Testis (tissue), 3 donors: ENCODE measurements around the gene ZNF532. TPM values are rescaled to one million over a fixed set of nuclear protein-coding genes. Genes with fewer than 3 reads are reported as not detected.

ENCODE experiments used
- DNase-seq: peaks from one replicate; pipeline ENCODE4 v3.0.0-alpha.2; 2019
- H3K27ac ChIP-seq, 2 donors: fragments of 200-600 bp; sonication (generic); one replicate each; pipeline ENCODE4 v1.5.1; 2019
- H3K27me3 ChIP-seq: fragments of 200-600 bp; sonication (generic); one replicate; pipeline ENCODE4 v1.5.1; 2019
- H3K36me3 ChIP-seq: fragments of 200-600 bp; sonication (generic); one replicate; pipeline ENCODE4 v1.5.1; 2017; ENCODE audit warnings: low read depth; ENCODE audit errors: missing control alignments
- H3K4me1 ChIP-seq: fragments of 200-600 bp; sonication (generic); one replicate; pipeline ENCODE4 v1.5.1; 2019
- H3K4me3 ChIP-seq, 2 donors: fragments of 200-600 bp; sonication (generic); one replicate each; pipeline ENCODE4 v1.5.1; 2017 to 2019
- H3K9me3 ChIP-seq: fragments of 200-600 bp; sonication (generic); one replicate; pipeline ENCODE4 v1.5.1; 2017
- POLR2A ChIP-seq: fragments of 450-650 bp; IDR thresholded peaks from one replicate; pipeline ENCODE4 v1.6.1; 2017; ENCODE audit warnings: antibody characterized with exemption, mild to moderate bottlenecking, moderate library complexity
- WGBS, 2 donors: methylation state at CpG; one replicate each; pipeline ENCODE4 v1.1.5; 2018; 5-methylcytosine and 5-hydroxymethylcytosine counted together
- intact Hi-C: fragments of 100-400 bp; cut with DNase I; formaldehyde crosslinking; loops from one replicate; pipeline ENCODE4 v1.15.1; 2023; ENCODE audit warnings: low total_unique reads
- polyA plus RNA-seq: library from polyadenylated mRNA; stranded (reverse); fragments of 350-450 nt; fragmentation: Illumina TruSeq; extraction: RNeasy Lipid Tissue Mini Kit (QIAGEN cat#74804); gene quantifications from one replicate; pipeline ENCODE4 v1.2.3, GENCODE V29; 2014; ENCODE audit warnings: low read depth, low replicate concordance; ENCODE audit not compliant: insufficient read depth
- total RNA-seq, 2 donors: library from RNA; depleted of rRNA; stranded (reverse); fragments of >200 nt; gene quantifications; one replicate each; pipeline ENCODE4 v1.2.3, GENCODE V29; 2016
- TF ChIP-seq, protein P1 (sequence below), 3 experiments: fragments of 450-650 bp in 2 of 3; fragments of 200-600 bp in 1 of 3; sonication (generic) in 1 of 3; IDR thresholded peaks; one replicate each; pipeline ENCODE4 v1.5.1; 2016 to 2019; ENCODE audit warnings: antibody characterized with exemption in 3 of 3, mild to moderate bottlenecking in 2 of 3, moderate library complexity in 1 of 3

ZNF532 gene
- total and polyA plus RNA-seq, 3 donors from 2014 or later: 64.0 to 131 (median 122) TPM

DNA sequence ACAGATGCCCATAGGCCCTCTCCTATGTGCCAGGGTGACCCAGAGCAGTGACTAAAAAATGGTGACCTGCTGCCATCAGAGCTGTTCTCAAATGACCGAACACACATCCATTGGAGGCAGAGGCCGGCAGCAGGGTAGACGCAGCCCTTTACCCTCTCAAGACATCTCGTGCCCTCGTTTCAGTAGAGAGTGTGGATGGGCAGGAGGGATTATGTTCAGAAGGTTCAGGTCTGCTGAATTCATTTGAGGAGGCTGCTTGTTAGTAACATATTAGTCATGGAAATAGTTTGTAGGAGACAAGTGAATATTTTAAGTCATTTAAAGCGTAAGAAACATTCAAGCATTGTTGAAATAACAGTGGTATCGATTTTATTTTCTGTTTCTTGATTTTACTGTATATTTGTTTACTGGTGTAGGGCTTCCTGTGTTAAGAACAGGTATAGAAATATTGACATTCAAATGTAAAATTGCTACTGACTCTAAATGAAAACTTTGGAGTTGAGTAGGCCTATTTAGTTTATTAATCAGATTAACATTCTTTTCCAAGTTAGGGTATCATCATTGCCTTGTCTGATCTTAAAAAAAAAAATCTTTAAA is 82.6 kb downstream of the ZNF532 start:
- TF ChIP-seq POLR2A: no peak
- TF ChIP-seq, protein P1, sequence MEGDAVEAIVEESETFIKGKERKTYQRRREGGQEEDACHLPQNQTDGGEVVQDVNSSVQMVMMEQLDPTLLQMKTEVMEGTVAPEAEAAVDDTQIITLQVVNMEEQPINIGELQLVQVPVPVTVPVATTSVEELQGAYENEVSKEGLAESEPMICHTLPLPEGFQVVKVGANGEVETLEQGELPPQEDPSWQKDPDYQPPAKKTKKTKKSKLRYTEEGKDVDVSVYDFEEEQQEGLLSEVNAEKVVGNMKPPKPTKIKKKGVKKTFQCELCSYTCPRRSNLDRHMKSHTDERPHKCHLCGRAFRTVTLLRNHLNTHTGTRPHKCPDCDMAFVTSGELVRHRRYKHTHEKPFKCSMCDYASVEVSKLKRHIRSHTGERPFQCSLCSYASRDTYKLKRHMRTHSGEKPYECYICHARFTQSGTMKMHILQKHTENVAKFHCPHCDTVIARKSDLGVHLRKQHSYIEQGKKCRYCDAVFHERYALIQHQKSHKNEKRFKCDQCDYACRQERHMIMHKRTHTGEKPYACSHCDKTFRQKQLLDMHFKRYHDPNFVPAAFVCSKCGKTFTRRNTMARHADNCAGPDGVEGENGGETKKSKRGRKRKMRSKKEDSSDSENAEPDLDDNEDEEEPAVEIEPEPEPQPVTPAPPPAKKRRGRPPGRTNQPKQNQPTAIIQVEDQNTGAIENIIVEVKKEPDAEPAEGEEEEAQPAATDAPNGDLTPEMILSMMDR (IDR thresholded peaks at IDR 0.05): no peak
- Histone ChIP-seq H3K27me3 (no peaks in the 10 kb centered on the region), H3K4me3 (no peak overlapping the region), H3K36me3 (no peaks in the 10 kb centered on the region), H3K9me3 (no peaks in the 10 kb centered on the region), H3K4me1 (no peaks in the 10 kb centered on the region), H3K27ac (no peak overlapping the region)
- intact Hi-C loops: no loop called here
- 91 to 96% methylated on average over 7 of the region's 7 CpGs for WGBS, 2 donors
- DNase-seq: no peak

DNA sequence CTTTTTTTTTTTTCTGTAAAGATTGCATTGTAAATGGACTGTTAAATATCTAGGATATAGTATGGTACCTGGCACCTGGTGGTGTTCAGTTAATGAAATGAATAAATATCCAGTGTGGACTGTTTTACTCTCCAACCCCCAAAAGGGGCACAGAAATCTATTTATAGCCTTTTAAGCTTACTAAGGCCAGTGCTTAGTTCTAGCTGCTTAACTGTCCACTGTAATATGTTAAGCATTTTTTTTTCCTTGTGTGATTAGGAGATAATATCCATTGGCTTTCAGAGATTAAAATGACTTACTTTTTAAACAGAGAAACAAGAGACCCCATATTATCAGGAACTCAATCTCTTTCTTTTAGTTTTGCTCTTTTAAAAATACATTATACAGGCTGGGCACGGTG is 84.4 kb downstream of the ZNF532 start:
- no peaks in the 10 kb centered on the region for H3K9me3 ChIP-seq
- H3K27me3 ChIP-seq: no peaks in the 10 kb centered on the region
- DNase-seq: no peak
- intact Hi-C loops: no loop called here
- H3K27ac ChIP-seq: no peak overlapping the region
- H3K4me1 ChIP-seq: peaks cover 6% of the 10 kb centered on the region
- H3K36me3 ChIP-seq: no peaks in the 10 kb centered on the region
- TF ChIP-seq, protein P1 (IDR thresholded peaks at IDR 0.05): no peak
- no peak for TF ChIP-seq POLR2A
- H3K4me3 ChIP-seq: no peak overlapping the region
- 94 to 96% methylated on average over 1 of the region's 1 CpG for WGBS, 2 donors

DNA sequence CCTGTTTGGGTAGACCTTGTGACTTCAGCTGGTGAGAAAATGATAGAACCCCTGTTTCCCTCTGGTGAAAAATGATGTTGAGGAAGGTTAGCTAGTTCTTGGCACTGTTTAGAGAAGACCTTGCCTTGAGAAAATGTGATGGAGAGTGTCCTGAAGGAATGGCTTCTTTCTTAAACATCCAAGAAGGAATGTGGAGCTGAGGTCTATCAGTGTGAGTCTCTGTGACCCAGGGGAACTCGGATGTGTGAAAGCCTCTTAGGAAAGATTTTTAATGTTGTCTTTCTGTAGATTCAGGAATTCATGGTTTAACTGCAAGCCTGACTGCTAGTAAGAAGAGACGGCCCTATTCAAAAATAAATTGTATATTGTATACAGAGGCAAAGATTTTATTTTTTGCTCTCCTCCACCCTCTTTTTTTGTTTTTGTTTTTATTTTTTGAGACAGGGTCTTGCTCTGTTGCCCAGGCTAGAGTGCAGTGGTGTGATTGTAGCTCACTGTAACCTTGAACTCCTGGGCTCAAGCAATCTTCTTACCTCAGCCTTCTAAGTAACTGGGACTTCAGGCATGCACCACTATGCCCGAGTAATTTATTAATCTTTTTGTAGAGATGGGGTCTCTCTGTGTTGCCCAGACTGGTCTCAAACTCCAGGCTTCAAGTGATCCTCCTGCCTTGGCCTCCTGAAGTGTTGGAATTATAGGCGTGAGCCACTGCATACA is 87.5 kb downstream of the ZNF532 start:
- DNase-seq: no peak
- Histone ChIP-seq H3K36me3 (no peaks in the 10 kb centered on the region), H3K9me3 (no peaks in the 10 kb centered on the region), H3K4me1 (peaks cover 8% of the 10 kb centered on the region), H3K4me3 (no peak overlapping the region), H3K27me3 (no peaks in the 10 kb centered on the region), H3K27ac (no peak overlapping the region)
- 88 to 91% methylated on average over 4 of the region's 4 CpGs for WGBS, 2 donors
- TF ChIP-seq, protein P1 (IDR thresholded peaks at IDR 0.05): no peak
- no peak for TF ChIP-seq POLR2A
- intact Hi-C loops: no loop called here

DNA sequence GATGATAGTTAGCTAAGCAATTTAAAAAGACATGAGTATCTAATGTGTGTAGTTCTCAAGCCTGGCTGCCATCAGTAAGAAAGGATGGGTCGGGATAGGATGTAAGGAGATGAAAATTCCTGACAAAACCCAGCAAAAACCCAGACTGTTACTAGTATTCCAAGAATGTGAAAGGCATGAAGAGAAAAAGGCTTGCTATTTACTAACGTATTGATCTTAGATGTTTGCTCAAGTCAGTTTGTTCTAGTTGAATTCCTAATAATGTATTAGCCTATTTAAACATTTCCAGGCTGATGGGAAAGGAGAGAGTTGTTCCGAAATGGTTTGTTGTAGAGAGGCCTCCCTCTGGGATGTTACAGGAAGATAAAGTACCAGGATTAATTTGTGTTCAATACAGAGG is 88.2 kb downstream of the ZNF532 start:
- no peak overlapping the region for H3K27ac ChIP-seq
- H3K4me3 ChIP-seq: no peak overlapping the region

More for the DNA sequence above, 88.2 kb downstream of the ZNF532 start:
- intact Hi-C loops: no loop called here
- TF ChIP-seq, protein P1 (IDR thresholded peaks at IDR 0.05): no peak
- TF ChIP-seq POLR2A: no peak
- 72 to 75% methylated on average over 3 of the region's 3 CpGs for WGBS, 2 donors
- Histone ChIP-seq H3K36me3 (no peaks in the 10 kb centered on the region), H3K9me3 (no peaks in the 10 kb centered on the region), H3K4me1 (peaks cover 8% of the 10 kb centered on the region), H3K27me3 (no peaks in the 10 kb centered on the region)
- DNase-seq: no peak
